HG03097 (cell line): ENCODE results near the gene CAMK1D.

Source experiments
- ATAC-seq: cut with Tn5 transposase; IDR thresholded peaks from one replicate; pipeline ENCODE4 v1.9.1; 2021; ENCODE audit not compliant: unreplicated experiment, low FRiP score

The CAMK1D gene

GRCh38 chr10:12397147-12397896 is 48.0 kb downstream of the CAMK1D start:
- ATAC-seq: no peak

GRCh38 chr10:12397941-12398340 is 48.6 kb downstream of the CAMK1D start:
- ATAC-seq: no peak

- no peak for ATAC-seq
Measured at GRCh38 chr10:12400266-12400931, 51.1 kb downstream of the CAMK1D start.

GRCh38 chr10:12401466-12401865 is 52.1 kb downstream of the CAMK1D start:
- ATAC-seq: no peak

GRCh38 chr10:12403119-12403518 is 53.8 kb downstream of the CAMK1D start:
- no peak for ATAC-seq

GRCh38 chr10:12405342-12406320 is 56.3 kb downstream of the CAMK1D start:
- ATAC-seq: peak; percentile 14

GRCh38 chr10:12406764-12407400 is 57.5 kb downstream of the CAMK1D start:
- no peak for ATAC-seq

- no peak for ATAC-seq
Measured at GRCh38 chr10:12408472-12408871, 59.1 kb downstream of the CAMK1D start.

- no peak for ATAC-seq
Measured at GRCh38 chr10:12409161-12409560, 59.8 kb downstream of the CAMK1D start.

GRCh38 chr10:12409613-12410012 is 60.3 kb downstream of the CAMK1D start:
- ATAC-seq: no peak

- no peak for ATAC-seq
Measured at GRCh38 chr10:12412666-12413368, 63.5 kb downstream of the CAMK1D start.

GRCh38 chr10:12413369-12413711 is 64.0 kb downstream of the CAMK1D start:
- no peak for ATAC-seq

- no peak for ATAC-seq
Measured at GRCh38 chr10:12414278-12414989, 65.1 kb downstream of the CAMK1D start.

GRCh38 chr10:12416344-12417050 is 67.2 kb downstream of the CAMK1D start:
- ATAC-seq: no peak

GRCh38 chr10:12417331-12417730 is 68.0 kb downstream of the CAMK1D start:
- ATAC-seq: no peak

GRCh38 chr10:12418000-12418399 is 68.7 kb downstream of the CAMK1D start:
- no peak for ATAC-seq

- no peak for ATAC-seq
Measured at GRCh38 chr10:12418725-12419261, 69.4 kb downstream of the CAMK1D start.

GRCh38 chr10:12419262-12419847 is 70.0 kb downstream of the CAMK1D start:
- no peak for ATAC-seq
